Measurements from ENCODE around the gene KRTAP1-1.

GRCh38 chr17:41018541-41018940 is 22.7 kb downstream of the KRTAP1-1 start:
- TF ChIP-seq CTCF (conservative IDR thresholded peaks at IDR 0.05 in 1 of 2, IDR thresholded peaks at IDR 0.05 in 1 of 2; ENCODE audit: low read depth in 1 of 2, low read length in 2 of 2) (no peak), EZH2 (IDR thresholded peaks at IDR 0.05; ENCODE audit: low read length, missing control alignments) (no peak)
